WTC11 (cell line): ENCODE results near the gene UBE2H.

ENCODE experiments used
- CTCF ChIP-seq: fragments of 200-600 bp; IDR thresholded peaks from 2 replicates; pipeline ENCODE4 v1.8.0; 2022; ENCODE audit warnings: antibody characterized with exemption
- GTF2I ChIP-seq: fragments of 250-450 bp; sonication (Bioruptor Pico); conservative IDR thresholded peaks from 2 replicates; pipeline ENCODE4 v1.4.0; 2021; ENCODE audit warnings: mild to moderate bottlenecking
- ZSCAN18 ChIP-seq: fragments of 250-450 bp; sonication (Bioruptor Pico); IDR thresholded peaks from 2 replicates; pipeline ENCODE4 v2.1.2; 2022; ENCODE audit warnings: mild to moderate bottlenecking, moderate library complexity

- no peak for TF ChIP-seq CTCF
- TF ChIP-seq ZSCAN18, result no peak
- no peak for TF ChIP-seq GTF2I
Measured at GRCh38 chr7:129903935-129904334, 48.8 kb downstream of the UBE2H start.
